CD4-positive, alpha-beta memory T cell (primary cell): ENCODE data around the gene FNDC3B. TPM values are rescaled to one million over a fixed set of nuclear protein-coding genes. Genes with fewer than 3 reads are reported as not detected.

Experiments used
- CTCF ChIA-PET: fragments of 350-600 bp; sonication (Branson Sonifier 250); formaldehyde crosslinking; loops from one replicate; lab custom pipeline; 2021; ENCODE audit warnings: inconsistent platforms; ENCODE audit not compliant: partially characterized antibody; lab: Charles Lee
- POLR2A ChIA-PET: fragments of 350-600 bp; sonication (Branson Sonifier 250); formaldehyde crosslinking; loops from one replicate; lab custom pipeline; 2021; ENCODE audit not compliant: partially characterized antibody; lab: Charles Lee
- DNase-seq, 5 donors: peaks; one replicate each; pipeline versions ENCODE4 v3.0.0 to v3.0.0-alpha.2; 2020 to 2022; ENCODE audit warnings: mixed read lengths in 1 of 5
- H3K27ac ChIP-seq: one replicate; pipeline ENCODE4 v1.7.0; 2013; ENCODE audit warnings: low read depth, low read length
- H3K27me3 ChIP-seq: 2 replicates; pipeline ENCODE4 v1.7.0; 2013; ENCODE audit warnings: mild to moderate bottlenecking, low read length, moderate library complexity; ENCODE audit not compliant: insufficient read depth
- H3K36me3 ChIP-seq: 2 replicates; pipeline ENCODE4 v1.7.0; 2013; ENCODE audit warnings: mild to moderate bottlenecking, low read length, moderate library complexity; ENCODE audit not compliant: insufficient read depth
- H3K4me1 ChIP-seq: 2 replicates; pipeline ENCODE4 v1.7.0; 2013; ENCODE audit warnings: mild to moderate bottlenecking, low read length, moderate library complexity; ENCODE audit not compliant: insufficient read depth
- H3K4me3 ChIP-seq, 2 donors: one replicate each; pipeline ENCODE4 v1.7.0; 2013; ENCODE audit warnings: low read length in 2 of 2, mild to moderate bottlenecking in 1 of 2
- H3K9me3 ChIP-seq, 2 donors: one replicate each; pipeline ENCODE4 v1.7.0; 2013; ENCODE audit warnings: low read length in 2 of 2, control low read depth in 1 of 2; ENCODE audit not compliant: control insufficient read depth in 1 of 2
- H3K27ac Mint-ChIP-seq, 7 donors: one replicate each; pipeline ENCODE4 v1.8.0; 2020 to 2021; ENCODE audit warnings: mixed read lengths in 7 of 7, mild to moderate bottlenecking in 6 of 7, inconsistent platforms in 3 of 7, moderate library complexity in 3 of 7
- H3K27me3 Mint-ChIP-seq, 2 donors: one replicate each; pipeline ENCODE4 v1.8.0; 2020 to 2021; ENCODE audit warnings: mixed read lengths in 2 of 2
- H3K36me3 Mint-ChIP-seq, 2 donors: one replicate each; pipeline ENCODE4 v1.8.0; 2020 to 2021; ENCODE audit warnings: mixed read lengths in 2 of 2, inconsistent platforms in 1 of 2, mild to moderate bottlenecking in 1 of 2
- H3K4me1 Mint-ChIP-seq, 4 donors: one replicate each; pipeline ENCODE4 v1.8.0; 2020 to 2021; ENCODE audit warnings: mixed read lengths in 4 of 4, mild to moderate bottlenecking in 1 of 4
- H3K4me3 Mint-ChIP-seq, 8 donors: one replicate each; pipeline ENCODE4 v1.8.0; 2020 to 2021; ENCODE audit warnings: mixed read lengths in 8 of 8, mild to moderate bottlenecking in 7 of 8, moderate library complexity in 6 of 8, inconsistent platforms in 3 of 8
- H3K9me3 Mint-ChIP-seq, 8 donors: one replicate each; pipeline ENCODE4 v1.8.0; 2020 to 2021; ENCODE audit warnings: mixed read lengths in 8 of 8, mild to moderate bottlenecking in 5 of 8, inconsistent platforms in 3 of 8, moderate library complexity in 1 of 8
- intact Hi-C: fragments of 100-400 bp; cut with micrococcal nuclease; formaldehyde crosslinking; loops from one replicate; pipeline ENCODE4 v1.15.1; 2023
- polyA plus RNA-seq, 2 donors: library from polyadenylated mRNA; unstranded; fragments of 300-500 nt; fragmentation: Illumina TruSeq; gene quantifications; one replicate each; pipeline ENCODE4 v1.2.3, GENCODE V29; 2021
- total RNA-seq, 2 experiments: library from RNA; stranded (reverse); gene quantifications; one replicate each; pipeline ENCODE4 v1.2.3, GENCODE V29; 2021

The FNDC3B gene
- total and polyA plus RNA-seq, 4 experiments from 2014 or later, result 10.9 to 18.2 (median 14.8) TPM

- no peak overlapping the region for H3K27ac ChIP-seq
- Mint-ChIP-seq H3K27me3 (no peaks in the 10 kb centered on the region), H3K9me3 (no peaks in the 10 kb centered on the region), H3K36me3 (peaks cover 20 to 31% of the 10 kb centered on the region in 2 donors), H3K4me1 (peaks cover 0 to 7% (median 3%) of the 10 kb centered on the region in 4 donors), H3K4me3 (peak overlapping the region in 1 of 8 donors; percentile 23), H3K27ac (no peak overlapping the region)
- intact Hi-C loops, result no loop called here
- H3K9me3 ChIP-seq, result no peaks in the 10 kb centered on the region
- no peaks in the 10 kb centered on the region for H3K36me3 ChIP-seq
- H3K4me1 ChIP-seq, result no peaks in the 10 kb centered on the region
- DNase-seq, result no peak
- ChIA-PET POLR2A (no interaction called here), CTCF (interaction anchor here (0.7 to 8.3 kb wide), 4 partner anchors 289 to 1373 kb away, joined by 3 to 76 read pairs (median 20); no protein-coding TSS in a partner anchor)
- no peak overlapping the region for H3K4me3 ChIP-seq
- no peaks in the 10 kb centered on the region for H3K27me3 ChIP-seq
These were observed 295.4 kb downstream of the FNDC3B start for GRCh38 chr3:172334671-172335207.

GRCh38 chr3:172339892-172340291 is 300.5 kb downstream of the FNDC3B start:
- H3K27ac Mint-ChIP-seq, result peak overlapping the region in 1 of 7 donors; percentile 42
- Histone ChIP-seq H3K27me3 (no peaks in the 10 kb centered on the region), H3K4me3 (no peak overlapping the region), H3K27ac (no peak overlapping the region), H3K9me3 (no peaks in the 10 kb centered on the region), H3K4me1 (no peaks in the 10 kb centered on the region), H3K36me3 (peaks cover 6% of the 10 kb centered on the region)
- H3K27me3 Mint-ChIP-seq, result no peaks in the 10 kb centered on the region
- H3K4me3 Mint-ChIP-seq, result no peak overlapping the region
- peaks cover 35 to 43% of the 10 kb centered on the region in 2 donors for H3K36me3 Mint-ChIP-seq
- H3K9me3 Mint-ChIP-seq, result no peaks in the 10 kb centered on the region
- ChIA-PET POLR2A (no interaction called here), CTCF (interaction anchor here (1.0 to 5.4 kb wide), 13 partner anchors 10 to 1152 kb away, joined by 3 to 110 read pairs (median 8); partner anchors contain the start of gene FNDC3B)
- no peak for DNase-seq
- no peaks in the 10 kb centered on the region for H3K4me1 Mint-ChIP-seq
- intact Hi-C loops, result loop anchor here (2.0 kb wide), 2 partner anchors 1289 to 1379 kb away; no protein-coding TSS in a partner anchor

GRCh38 chr3:172340583-172340982 is 301.2 kb downstream of the FNDC3B start:
- H3K36me3 Mint-ChIP-seq, result peaks cover 40 to 50% of the 10 kb centered on the region in 2 donors
- POLR2A ChIA-PET, result no interaction called here

GRCh38 chr3:172341482-172342059 is 302.2 kb downstream of the FNDC3B start:
- DNase-seq, result peak in 4 of 5 donors; percentile 58 to 66 (median 62)
- Mint-ChIP-seq H3K36me3 (peaks cover 41 to 55% of the 10 kb centered on the region in 2 donors), H3K9me3 (no peaks in the 10 kb centered on the region), H3K27me3 (no peaks in the 10 kb centered on the region), H3K4me3 (no peak overlapping the region), H3K27ac (no peak overlapping the region), H3K4me1 (no peaks in the 10 kb centered on the region)
- H3K27me3 ChIP-seq, result no peaks in the 10 kb centered on the region
- H3K27ac ChIP-seq, result no peak overlapping the region
- H3K4me1 ChIP-seq, result no peaks in the 10 kb centered on the region
- ChIA-PET CTCF (interaction anchor here (0.5 to 5.4 kb wide), 33 partner anchors 9 to 1382 kb away, joined by 3 to 110 read pairs (median 5); partner anchors contain the start of gene FNDC3B), POLR2A (interaction anchor here (1.0 kb wide), 1 partner anchor 254 kb away, joined by 3 read pairs; no protein-coding TSS in a partner anchor)
- no peaks in the 10 kb centered on the region for H3K9me3 ChIP-seq
- H3K4me3 ChIP-seq, result no peak overlapping the region
- intact Hi-C loops, result loop anchor here (1.0 to 2.0 kb wide), 3 partner anchors 306 to 1381 kb away; no protein-coding TSS in a partner anchor
- H3K36me3 ChIP-seq, result peaks cover 12% of the 10 kb centered on the region

More at GRCh38 chr3:172340583-172340982, 301.2 kb downstream of the FNDC3B start:
- Mint-ChIP-seq H3K27me3 (no peaks in the 10 kb centered on the region), H3K4me1 (no peaks in the 10 kb centered on the region), H3K4me3 (no peak overlapping the region), H3K27ac (no peak overlapping the region), H3K9me3 (no peaks in the 10 kb centered on the region)
- Histone ChIP-seq H3K36me3 (peaks cover 12% of the 10 kb centered on the region), H3K27me3 (no peaks in the 10 kb centered on the region), H3K4me1 (no peaks in the 10 kb centered on the region), H3K9me3 (no peaks in the 10 kb centered on the region), H3K4me3 (no peak overlapping the region), H3K27ac (no peak overlapping the region)
- DNase-seq, result no peak
- intact Hi-C loops, result loop anchor here (2.0 kb wide), 2 partner anchors 1290 to 1380 kb away; no protein-coding TSS in a partner anchor
- CTCF ChIA-PET, result interaction anchor here (0.9 to 5.4 kb wide), 28 partner anchors 10 to 1153 kb away, joined by 3 to 110 read pairs (median 6); partner anchors contain the start of gene FNDC3B

- ChIA-PET POLR2A (interaction anchor here (1.0 kb wide), 1 partner anchor 254 kb away, joined by 3 read pairs; no protein-coding TSS in a partner anchor), CTCF (interaction anchor here (0.5 to 5.4 kb wide), 28 partner anchors 9 to 1383 kb away, joined by 3 to 110 read pairs (median 5); partner anchors contain the start of gene FNDC3B)
- Histone ChIP-seq H3K36me3 (peaks cover 12% of the 10 kb centered on the region), H3K9me3 (no peaks in the 10 kb centered on the region), H3K27ac (no peak overlapping the region), H3K4me1 (no peaks in the 10 kb centered on the region), H3K27me3 (no peaks in the 10 kb centered on the region), H3K4me3 (no peak overlapping the region)
- intact Hi-C loops, result no loop called here
- Mint-ChIP-seq H3K9me3 (no peaks in the 10 kb centered on the region), H3K27ac (no peak overlapping the region), H3K4me1 (no peaks in the 10 kb centered on the region), H3K36me3 (peaks cover 44 to 54% of the 10 kb centered on the region in 2 donors), H3K27me3 (no peaks in the 10 kb centered on the region), H3K4me3 (no peak overlapping the region)
- no peak for DNase-seq
These were observed 302.8 kb downstream of the FNDC3B start for GRCh38 chr3:172342097-172342659.

- Histone ChIP-seq H3K36me3 (peaks cover 17% of the 10 kb centered on the region), H3K4me1 (no peaks in the 10 kb centered on the region), H3K9me3 (no peaks in the 10 kb centered on the region), H3K4me3 (no peak overlapping the region), H3K27me3 (no peaks in the 10 kb centered on the region), H3K27ac (no peak overlapping the region)
- Mint-ChIP-seq H3K9me3 (no peaks in the 10 kb centered on the region), H3K27ac (no peak overlapping the region), H3K4me1 (no peaks in the 10 kb centered on the region), H3K4me3 (no peak overlapping the region), H3K36me3 (peaks cover 51 to 60% of the 10 kb centered on the region in 2 donors), H3K27me3 (no peaks in the 10 kb centered on the region)
- intact Hi-C loops, result no loop called here
- no peak for DNase-seq
- ChIA-PET POLR2A (no interaction called here), CTCF (interaction anchor here (1.1 to 5.4 kb wide), 5 partner anchors 8 to 729 kb away, joined by 3 to 110 read pairs (median 33); partner anchors contain the start of gene FNDC3B)
These were observed 303.7 kb downstream of the FNDC3B start for GRCh38 chr3:172343117-172343516.

GRCh38 chr3:172343979-172344378 is 304.6 kb downstream of the FNDC3B start:
- ChIA-PET POLR2A (no interaction called here), CTCF (interaction anchor here (1.2 to 1.8 kb wide), 2 partner anchors 12 to 572 kb away, joined by 3 to 9 read pairs; no protein-coding TSS in a partner anchor)
- no peaks in the 10 kb centered on the region for H3K4me1 ChIP-seq
- no peaks in the 10 kb centered on the region for H3K4me1 Mint-ChIP-seq
- H3K27ac ChIP-seq, result no peak overlapping the region
- H3K27me3 ChIP-seq, result no peaks in the 10 kb centered on the region
- no peaks in the 10 kb centered on the region for H3K9me3 Mint-ChIP-seq
- H3K36me3 ChIP-seq, result peaks cover 17% of the 10 kb centered on the region
- intact Hi-C loops, result no loop called here
- no peak overlapping the region for H3K4me3 Mint-ChIP-seq
- no peaks in the 10 kb centered on the region for H3K9me3 ChIP-seq
- no peaks in the 10 kb centered on the region for H3K27me3 Mint-ChIP-seq
- H3K27ac Mint-ChIP-seq, result no peak overlapping the region
- H3K4me3 ChIP-seq, result no peak overlapping the region
- peaks cover 57 to 66% of the 10 kb centered on the region in 2 donors for H3K36me3 Mint-ChIP-seq
- no peak for DNase-seq
